Gastroesophageal sphincter (tissue), 4 donors: Measurements from ENCODE around the gene NCSTN. TPM values are rescaled to one million over a fixed set of nuclear protein-coding genes. Genes with fewer than 3 reads are reported as not detected.

Source experiments
- ATAC-seq: fragments of 150-250 bp; one replicate; pipeline ENCODE4 v1.9.1; 2016; ENCODE audit warnings: mild to moderate bottlenecking, moderate library complexity
- H3K27ac ChIP-seq, 4 donors: fragments of 200-600 bp; sonication (generic) in 3 of 4; 1 replicate in 3 of 4; 2 replicates in 1 of 4; pipeline ENCODE4 v1.5.1; 2016 to 2019
- H3K27me3 ChIP-seq: fragments of 200-600 bp; sonication (generic); one replicate; pipeline ENCODE4 v1.5.1; 2019
- H3K36me3 ChIP-seq, 2 donors: fragments of 200-600 bp; sonication (generic); one replicate each; pipeline ENCODE4 v1.5.1; 2019; ENCODE audit warnings: control low read depth in 1 of 2
- H3K4me1 ChIP-seq, 3 donors: fragments of 200-600 bp; sonication (generic); 1 replicate in 2 of 3; 2 replicates in 1 of 3; pipeline ENCODE4 v1.5.1; 2016 to 2019; ENCODE audit warnings: control low read depth in 2 of 3
- H3K4me3 ChIP-seq, 2 donors: fragments of 200-600 bp; sonication (generic); one replicate each; pipeline ENCODE4 v1.5.1; 2019; ENCODE audit warnings: mild to moderate bottlenecking in 1 of 2, moderate library complexity in 1 of 2
- H3K9me3 ChIP-seq, 3 donors: fragments of 200-600 bp; sonication (generic); one replicate each; pipeline ENCODE4 v1.5.1; 2017 to 2019; ENCODE audit warnings: control low read depth in 2 of 3
- EP300 ChIP-seq: sonication (generic); formaldehyde crosslinking; IDR thresholded peaks from one replicate; pipeline ENCODE4 v1.6.1; 2017; ENCODE audit warnings: antibody characterized with exemption, mild to moderate bottlenecking
- POLR2A ChIP-seq, 2 donors: fragments of 450-650 bp; IDR thresholded peaks; one replicate each; pipeline ENCODE4 v1.6.1; 2017; ENCODE audit warnings: antibody characterized with exemption in 2 of 2, mild to moderate bottlenecking in 2 of 2, moderate library complexity in 1 of 2
- POLR2AphosphoS5 ChIP-seq: sonication (generic); formaldehyde crosslinking; IDR thresholded peaks from one replicate; pipeline ENCODE4 v1.6.1; 2017; ENCODE audit warnings: antibody characterized with exemption
- WGBS, 2 donors: methylation state at CpG; one replicate each; pipeline ENCODE4 v1.1.5; 2018; ENCODE audit warnings: low coverage in 1 of 2; 5-methylcytosine and 5-hydroxymethylcytosine counted together
- total RNA-seq, 4 donors: library from RNA; depleted of rRNA; stranded (reverse); fragments of >200 nt; gene quantifications; one replicate each; pipeline ENCODE4 v1.1.0, GENCODE V29; 2016
- TF ChIP-seq, protein P1 (sequence below), 4 experiments: fragments of 200-600 bp in 2 of 4; fragments of 450-650 bp in 2 of 4; sonication (generic) in 1 of 4; IDR thresholded peaks; one replicate each; pipeline ENCODE4 v1.5.1; 2017 to 2019; ENCODE audit warnings: antibody characterized with exemption in 4 of 4, mild to moderate bottlenecking in 2 of 4, moderate library complexity in 2 of 4

The NCSTN gene
- total RNA-seq, 4 donors from 2014 or later: 41.5 to 49.2 (median 47.5) TPM

DNA sequence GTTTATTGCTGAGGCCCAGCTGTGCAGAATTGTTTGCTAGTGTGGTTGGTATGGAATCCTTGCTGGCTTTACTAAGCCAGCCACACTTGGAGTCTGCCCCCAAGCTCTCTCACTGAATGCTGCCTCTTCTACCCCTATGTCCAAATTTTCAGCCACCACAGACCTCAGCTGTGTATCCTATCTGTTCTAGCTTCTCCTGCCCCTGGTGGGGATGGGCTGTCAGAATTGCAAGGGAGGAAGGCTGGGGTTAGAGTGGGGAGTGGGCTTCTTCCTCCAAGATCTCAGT, 28.1 kb downstream of the NCSTN start:
- TF ChIP-seq EP300 (no peak), POLR2A (IDR thresholded peaks at IDR 0.05) (no peak), POLR2AphosphoS5 (no peak)
- TF ChIP-seq, protein P1, sequence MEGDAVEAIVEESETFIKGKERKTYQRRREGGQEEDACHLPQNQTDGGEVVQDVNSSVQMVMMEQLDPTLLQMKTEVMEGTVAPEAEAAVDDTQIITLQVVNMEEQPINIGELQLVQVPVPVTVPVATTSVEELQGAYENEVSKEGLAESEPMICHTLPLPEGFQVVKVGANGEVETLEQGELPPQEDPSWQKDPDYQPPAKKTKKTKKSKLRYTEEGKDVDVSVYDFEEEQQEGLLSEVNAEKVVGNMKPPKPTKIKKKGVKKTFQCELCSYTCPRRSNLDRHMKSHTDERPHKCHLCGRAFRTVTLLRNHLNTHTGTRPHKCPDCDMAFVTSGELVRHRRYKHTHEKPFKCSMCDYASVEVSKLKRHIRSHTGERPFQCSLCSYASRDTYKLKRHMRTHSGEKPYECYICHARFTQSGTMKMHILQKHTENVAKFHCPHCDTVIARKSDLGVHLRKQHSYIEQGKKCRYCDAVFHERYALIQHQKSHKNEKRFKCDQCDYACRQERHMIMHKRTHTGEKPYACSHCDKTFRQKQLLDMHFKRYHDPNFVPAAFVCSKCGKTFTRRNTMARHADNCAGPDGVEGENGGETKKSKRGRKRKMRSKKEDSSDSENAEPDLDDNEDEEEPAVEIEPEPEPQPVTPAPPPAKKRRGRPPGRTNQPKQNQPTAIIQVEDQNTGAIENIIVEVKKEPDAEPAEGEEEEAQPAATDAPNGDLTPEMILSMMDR (IDR thresholded peaks at IDR 0.05): no peak
- H3K27me3 ChIP-seq: peaks cover 72% of the 10 kb centered on the region
- H3K27ac ChIP-seq: no peak overlapping the region
- no peaks in the 10 kb centered on the region for H3K9me3 ChIP-seq
- H3K4me1 ChIP-seq: peaks cover 0 to 20% (median 11%) of the 10 kb centered on the region in 3 donors
- H3K36me3 ChIP-seq: no peaks in the 10 kb centered on the region
- H3K4me3 ChIP-seq: no peak overlapping the region
- ATAC-seq: no peak

DNA sequence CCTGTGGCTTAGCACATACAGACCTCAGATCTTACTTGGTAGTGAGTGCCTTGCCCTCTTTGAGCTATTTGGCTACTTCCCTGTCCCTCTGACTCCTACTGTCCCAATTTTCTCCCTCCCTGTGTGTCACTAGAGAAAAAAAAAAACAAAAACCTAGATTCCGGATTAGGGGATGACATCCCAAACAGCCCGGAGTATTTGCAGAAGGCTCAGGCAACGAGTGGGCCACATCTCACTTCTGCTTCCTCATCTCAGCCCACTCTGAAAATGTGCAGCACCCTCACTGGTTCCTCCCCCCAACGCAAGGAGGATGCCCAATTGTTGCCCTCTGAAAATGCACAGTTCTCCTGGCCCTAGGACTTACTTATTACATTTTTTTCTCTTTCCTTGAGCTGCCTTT, 28.6 kb downstream of the NCSTN start:
- no peak for ATAC-seq
- H3K9me3 ChIP-seq: no peaks in the 10 kb centered on the region
- H3K4me1 ChIP-seq: peaks cover 0 to 25% (median 12%) of the 10 kb centered on the region in 3 donors
- 61 to 86% methylated on average over 3 to 4 of the region's 4 CpGs for WGBS, 2 donors
- H3K36me3 ChIP-seq: no peaks in the 10 kb centered on the region
- peaks cover 70% of the 10 kb centered on the region for H3K27me3 ChIP-seq
- H3K27ac ChIP-seq: no peak overlapping the region
- TF ChIP-seq POLR2AphosphoS5 (no peak), POLR2A (IDR thresholded peaks at IDR 0.05) (no peak), EP300 (no peak)
- TF ChIP-seq, protein P1 (IDR thresholded peaks at IDR 0.05): no peak
- H3K4me3 ChIP-seq: no peak overlapping the region

DNA sequence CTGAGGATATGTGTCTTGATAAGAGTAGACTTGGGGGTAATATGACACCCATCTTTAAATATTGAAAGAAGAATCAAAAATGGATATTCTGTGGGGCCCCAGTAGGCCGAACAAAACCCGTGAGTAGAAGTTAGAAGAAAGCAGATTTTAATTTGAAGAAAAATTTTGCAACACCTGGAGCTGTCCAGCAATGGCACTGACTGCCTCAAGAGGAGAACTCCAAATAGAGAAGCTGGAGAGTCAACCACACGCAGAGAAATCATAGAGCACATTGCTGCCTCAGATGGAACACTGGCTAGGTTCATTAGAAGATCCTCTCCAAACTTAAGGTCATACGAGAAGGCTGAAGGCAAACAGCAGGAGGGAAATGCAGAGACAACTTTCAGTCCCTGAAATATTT, 30.5 kb downstream of the NCSTN start:
- Histone ChIP-seq H3K36me3 (no peaks in the 10 kb centered on the region), H3K9me3 (no peaks in the 10 kb centered on the region), H3K27ac (peak overlapping the region in 1 of 4 donors; percentile 61), H3K4me1 (peaks cover 0 to 25% (median 12%) of the 10 kb centered on the region in 3 donors), H3K27me3 (peaks cover 51% of the 10 kb centered on the region), H3K4me3 (no peak overlapping the region)
- 73 to 98% methylated on average over 4 of the region's 4 CpGs for WGBS, 2 donors
- TF ChIP-seq POLR2AphosphoS5 (no peak), EP300 (no peak), POLR2A (IDR thresholded peaks at IDR 0.05) (no peak)
- TF ChIP-seq, protein P1 (IDR thresholded peaks at IDR 0.05): no peak
- no peak for ATAC-seq

DNA sequence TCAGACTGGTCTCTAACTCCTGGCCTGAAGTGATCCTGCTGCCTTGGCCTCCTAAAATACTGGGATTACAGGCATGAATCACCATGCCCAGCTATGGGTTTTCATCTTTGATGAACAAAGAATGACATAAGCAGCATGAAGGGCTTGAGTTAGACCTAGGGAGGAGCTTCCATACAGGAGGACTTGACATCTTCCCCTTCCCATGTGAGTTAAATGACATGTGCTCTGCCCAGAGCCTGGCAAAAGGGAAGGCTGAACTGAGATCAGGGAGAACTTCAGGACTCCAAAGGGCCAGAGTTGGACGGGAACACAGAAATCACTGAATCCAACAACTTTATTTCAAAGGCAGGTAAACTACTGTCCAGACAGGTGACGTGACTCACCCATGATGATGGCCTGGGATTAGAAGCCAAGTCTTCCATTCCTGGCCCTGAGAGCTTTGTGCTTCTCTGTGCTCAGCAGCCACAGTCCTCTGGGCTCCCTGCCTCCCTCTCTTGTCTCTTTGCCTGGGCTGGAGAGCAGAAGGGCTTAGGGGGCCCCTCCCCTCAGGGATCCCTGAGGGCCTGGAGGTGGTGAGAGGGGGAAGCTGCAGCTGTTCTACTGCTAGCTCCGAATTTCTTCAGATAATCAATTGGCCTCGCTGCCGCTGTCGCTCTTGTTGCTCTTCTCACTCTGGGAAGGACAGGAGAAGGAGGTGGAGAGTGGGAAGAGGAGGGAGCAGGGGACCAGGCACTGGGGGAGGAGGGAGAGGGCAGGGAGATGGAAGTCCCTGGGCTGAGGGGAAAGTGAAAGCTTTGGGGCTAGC, 31.3 kb downstream of the NCSTN start:
- no peaks in the 10 kb centered on the region for H3K9me3 ChIP-seq
- H3K36me3 ChIP-seq: no peaks in the 10 kb centered on the region
- peaks cover 0 to 25% (median 12%) of the 10 kb centered on the region in 3 donors for H3K4me1 ChIP-seq
- WGBS, 2 donors: 54 to 60% methylated on average over 1 to 2 of the region's 6 CpGs
- TF ChIP-seq POLR2A (IDR thresholded peaks at IDR 0.05): no peak
- peak overlapping the region in 3 of 4 donors; percentile 13 to 61 (median 54) for H3K27ac ChIP-seq
- ATAC-seq: peak; percentile 22
- peaks cover 49% of the 10 kb centered on the region for H3K27me3 ChIP-seq
- peak overlapping the region in 1 of 2 donors; percentile 10 for H3K4me3 ChIP-seq

DNA sequence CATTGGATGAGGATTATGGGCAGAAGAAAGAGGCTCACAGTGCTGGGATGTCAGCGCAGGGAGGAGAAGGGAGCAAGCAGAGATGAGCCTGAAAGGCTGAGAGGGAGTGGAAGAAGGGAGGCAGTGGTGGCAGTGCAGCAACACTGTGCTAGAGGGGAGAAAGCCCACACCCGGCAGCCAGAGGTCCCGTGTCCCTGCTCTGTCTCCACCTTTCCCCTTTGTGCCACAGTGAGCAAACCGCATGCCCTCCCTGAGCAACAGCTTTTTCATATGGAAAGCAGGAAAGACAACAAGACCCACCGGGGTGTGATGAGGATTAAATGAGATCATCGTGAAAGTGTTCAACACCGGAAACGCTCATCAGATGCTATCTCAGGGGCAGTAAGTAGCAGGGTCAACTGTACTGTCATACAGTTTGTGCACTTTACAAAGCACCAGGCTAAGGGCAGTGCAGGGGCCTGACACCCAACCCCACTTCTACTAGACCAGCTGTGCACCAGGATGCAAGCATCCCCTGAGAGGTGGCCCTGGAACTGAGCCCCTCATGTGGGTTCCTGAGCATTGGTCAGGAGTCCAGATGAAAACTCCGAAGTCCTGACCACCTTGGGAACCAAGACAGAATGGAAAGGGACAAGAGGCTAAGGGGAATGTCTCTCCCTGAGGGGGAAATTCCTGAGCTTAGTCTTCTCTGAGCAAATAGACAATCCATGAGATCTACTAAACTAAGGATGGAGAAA, 32.8 kb downstream of the NCSTN start:
- 25 to 27% methylated on average over 4 to 8 of the region's 9 CpGs for WGBS, 2 donors
- peak; percentile 40 for ATAC-seq
- TF ChIP-seq POLR2AphosphoS5: no peak
- H3K27ac ChIP-seq: peak overlapping the region in 3 of 4 donors; percentile 8 to 59 (median 54)
- no peaks in the 10 kb centered on the region for H3K9me3 ChIP-seq
- peaks cover 39% of the 10 kb centered on the region for H3K27me3 ChIP-seq
- H3K4me3 ChIP-seq: no peak overlapping the region
- peaks cover 0 to 25% (median 12%) of the 10 kb centered on the region in 3 donors for H3K4me1 ChIP-seq
- H3K36me3 ChIP-seq: no peaks in the 10 kb centered on the region
